GM12873 (cell line): ENCODE data around the gene EBF3.

Experiments used
- TF ChIP-seq, protein P1 (sequence below): IDR thresholded peaks from 2 replicates; pipeline ENCODE4 v1.5.1; 2012; ENCODE audit warnings: low read depth, mild to moderate bottlenecking, moderate library complexity, low read length, control low read depth; ENCODE audit not compliant: insufficient read depth; ENCODE audit errors: missing control alignments

The EBF3 gene

DNA sequence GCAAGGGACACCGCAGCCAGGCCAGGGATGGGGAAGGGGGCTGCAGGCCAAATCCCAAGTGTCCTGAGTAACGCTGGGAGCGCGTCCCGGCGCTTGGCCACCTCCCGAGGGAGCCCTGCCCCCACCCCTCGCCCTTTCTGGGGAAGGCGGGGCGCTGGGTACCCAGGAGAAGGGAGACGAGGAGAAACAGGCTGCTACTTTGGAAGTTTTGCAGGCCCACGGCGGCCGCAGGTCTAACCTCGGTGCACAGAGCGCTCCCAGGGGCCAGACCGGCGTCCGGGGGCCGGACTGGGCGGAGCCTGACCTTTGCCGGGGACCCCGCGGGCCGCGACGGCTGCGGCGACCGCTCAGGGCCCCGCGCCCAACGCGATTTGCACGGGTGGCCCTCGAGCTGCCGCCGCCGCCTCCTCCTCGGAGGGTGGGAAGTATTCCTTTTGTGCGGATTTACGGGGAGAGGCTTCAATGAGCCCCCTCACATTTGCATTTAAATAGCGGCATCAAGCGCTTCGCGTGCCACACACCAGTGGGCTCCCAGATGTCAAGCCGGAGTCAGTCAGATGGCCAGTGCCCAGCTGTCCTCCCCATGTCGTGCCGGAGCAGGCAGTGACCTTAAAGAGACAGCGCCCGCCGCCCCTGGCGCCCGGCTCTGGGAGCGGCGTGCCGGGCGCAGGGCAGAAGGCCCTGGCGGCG is 3.0 kb upstream of the EBF3 start:
- TF ChIP-seq, protein P1, sequence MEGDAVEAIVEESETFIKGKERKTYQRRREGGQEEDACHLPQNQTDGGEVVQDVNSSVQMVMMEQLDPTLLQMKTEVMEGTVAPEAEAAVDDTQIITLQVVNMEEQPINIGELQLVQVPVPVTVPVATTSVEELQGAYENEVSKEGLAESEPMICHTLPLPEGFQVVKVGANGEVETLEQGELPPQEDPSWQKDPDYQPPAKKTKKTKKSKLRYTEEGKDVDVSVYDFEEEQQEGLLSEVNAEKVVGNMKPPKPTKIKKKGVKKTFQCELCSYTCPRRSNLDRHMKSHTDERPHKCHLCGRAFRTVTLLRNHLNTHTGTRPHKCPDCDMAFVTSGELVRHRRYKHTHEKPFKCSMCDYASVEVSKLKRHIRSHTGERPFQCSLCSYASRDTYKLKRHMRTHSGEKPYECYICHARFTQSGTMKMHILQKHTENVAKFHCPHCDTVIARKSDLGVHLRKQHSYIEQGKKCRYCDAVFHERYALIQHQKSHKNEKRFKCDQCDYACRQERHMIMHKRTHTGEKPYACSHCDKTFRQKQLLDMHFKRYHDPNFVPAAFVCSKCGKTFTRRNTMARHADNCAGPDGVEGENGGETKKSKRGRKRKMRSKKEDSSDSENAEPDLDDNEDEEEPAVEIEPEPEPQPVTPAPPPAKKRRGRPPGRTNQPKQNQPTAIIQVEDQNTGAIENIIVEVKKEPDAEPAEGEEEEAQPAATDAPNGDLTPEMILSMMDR: no peak

- TF ChIP-seq, protein P1: no peak
These were observed 2.4 kb upstream of the EBF3 start for GRCh38 chr10:129966370-129966888.

DNA sequence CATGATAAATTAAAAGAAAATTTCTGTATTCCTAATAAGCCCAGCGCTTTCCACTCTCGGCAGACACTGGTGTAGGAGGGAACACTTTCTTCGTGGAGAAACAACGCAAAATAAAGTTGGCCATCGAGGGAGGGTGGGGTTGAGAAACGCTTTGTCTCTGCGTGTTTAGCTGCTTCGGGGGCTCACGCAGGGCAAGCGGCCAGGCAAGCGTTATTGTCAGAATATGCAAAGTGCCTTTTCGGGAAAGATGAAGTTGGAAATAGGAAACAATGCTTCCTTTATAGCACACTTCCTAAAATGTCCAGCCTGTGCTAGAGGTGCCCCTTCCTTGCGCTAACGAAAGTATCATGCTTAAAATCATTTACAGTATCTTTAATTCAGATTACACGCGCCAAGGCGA is 1.9 kb upstream of the EBF3 start:
- TF ChIP-seq, protein P1: no peak

DNA sequence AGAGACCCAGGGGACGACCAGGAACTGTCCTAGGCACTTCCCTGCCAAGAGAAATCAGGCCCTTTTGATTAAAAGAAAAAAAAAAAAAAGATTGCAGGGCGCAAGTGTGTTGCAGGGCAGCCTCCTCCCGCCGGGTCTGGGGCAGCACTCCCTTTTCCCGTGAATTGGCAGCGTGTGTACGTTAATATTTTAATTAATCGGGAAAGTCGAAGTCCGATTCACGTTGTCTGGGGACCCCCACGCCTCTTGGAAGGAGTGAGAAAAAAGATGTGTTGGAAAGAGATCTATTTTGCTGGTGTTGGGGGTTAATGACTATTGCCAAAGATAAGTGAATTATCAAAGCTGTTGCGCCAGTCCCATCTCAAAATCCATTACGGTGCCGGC is 1.3 kb upstream of the EBF3 start:
- TF ChIP-seq, protein P1: no peak

GRCh38 chr10:129964611-129965424 is 744 bp upstream of the EBF3 start:
- TF ChIP-seq, protein P1: no peak

DNA sequence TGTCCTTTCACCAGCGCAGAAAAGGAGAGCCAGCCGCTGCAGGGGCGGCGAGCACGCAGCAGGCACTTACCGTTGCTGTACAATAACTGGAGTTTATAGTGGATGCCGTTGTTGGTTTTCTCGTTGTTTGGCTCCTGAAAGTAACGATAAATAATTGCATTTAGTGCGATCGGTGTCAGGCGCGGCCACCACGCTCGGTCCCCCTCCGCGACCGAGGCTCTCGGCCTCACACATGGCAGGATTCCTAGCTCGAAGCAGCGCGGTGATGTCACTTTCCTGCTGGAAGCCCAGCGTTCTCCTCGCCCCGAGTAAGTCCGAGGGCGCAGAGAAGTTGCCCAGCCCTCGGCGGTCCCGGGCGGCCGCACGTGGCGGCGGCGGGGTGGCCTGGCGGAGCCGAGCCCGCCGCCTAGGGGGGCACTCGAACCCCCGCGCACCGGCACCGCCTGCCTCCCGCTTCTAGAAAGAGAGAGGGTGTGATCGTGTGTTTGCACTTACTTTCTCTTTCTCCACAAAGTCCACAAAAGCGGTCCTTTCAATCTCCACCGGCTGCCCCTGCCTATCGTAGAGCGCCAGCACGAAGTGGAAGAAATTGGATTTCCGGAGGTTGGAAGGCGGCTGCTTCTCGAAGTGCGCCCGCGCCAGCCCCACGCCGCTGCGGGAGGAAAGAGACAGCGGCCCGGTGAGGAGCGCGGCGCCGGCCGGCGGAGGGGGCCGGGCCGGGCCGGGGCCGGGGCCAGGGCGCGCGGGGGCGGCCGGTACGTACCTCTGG is 1.0 kb downstream of the EBF3 start:
- TF ChIP-seq, protein P1: no peak
